B cell (primary cell): Measurements from ENCODE around the gene EPB41L1. TPM values are rescaled to one million over a fixed set of nuclear protein-coding genes. Genes with fewer than 3 reads are reported as not detected.

ENCODE experiments used
- ATAC-seq: fragments of 200-7000 bp; cut with Tn5 transposase; one replicate; pipeline ENCODE4 v1.10.0; 2021; ENCODE audit warnings: low read depth, mild to moderate bottlenecking, moderate number of reproducible peaks, moderate library complexity
- CTCF ChIA-PET: fragments of 350-600 bp; sonication (Branson Sonifier 250); formaldehyde crosslinking; loops from one replicate; lab custom pipeline; 2021; ENCODE audit warnings: antibody characterized with exemption, inconsistent platforms; lab: Charles Lee
- POLR2A ChIA-PET: fragments of 350-600 bp; sonication (Branson Sonifier 250); formaldehyde crosslinking; loops from one replicate; lab custom pipeline; 2021; ENCODE audit warnings: antibody characterized with exemption; lab: Charles Lee
- DNase-seq: peaks from one replicate; pipeline ENCODE4 v3.0.0; 2013
- H2AFZ ChIP-seq: 2 replicates; pipeline ENCODE4 v1.6.1; 2012; ENCODE audit warnings: mild to moderate bottlenecking, low read depth, low read length; ENCODE audit not compliant: insufficient read depth, poor library complexity, severe bottlenecking
- H3K27ac ChIP-seq, 2 donors: 1 replicate in 1 of 2; 2 replicates in 1 of 2; pipeline ENCODE4 v1.5.1; 2012 to 2013; ENCODE audit warnings: low read length in 2 of 2, mild to moderate bottlenecking in 2 of 2, moderate library complexity in 1 of 2
- H3K27me3 ChIP-seq, 4 experiments: fragments of 200-600 bp in 1 of 4; sonication (generic) in 1 of 4; replicated peaks in 1 of 4; 1 replicate in 2 of 4; 2 replicates in 2 of 4; pipeline versions ENCODE4 v1.6.1 to v1.7.0; 2013 to 2016; ENCODE audit warnings: low read length in 3 of 4, mild to moderate bottlenecking in 2 of 4, mixed read lengths in 1 of 4, moderate library complexity in 1 of 4; ENCODE audit not compliant: insufficient read depth in 4 of 4, control insufficient read depth in 3 of 4; ENCODE audit errors: control extremely low read depth in 1 of 4
- H3K36me3 ChIP-seq, 2 experiments: replicated peaks in 1 of 2; 1 replicate in 1 of 2; 2 replicates in 1 of 2; pipeline versions ENCODE4 v1.6.1 to v1.7.1; 2013; ENCODE audit warnings: low read length in 1 of 2; ENCODE audit not compliant: insufficient read depth in 2 of 2, control insufficient read depth in 1 of 2; ENCODE audit errors: control extremely low read depth in 1 of 2, extremely low read depth in 1 of 2
- H3K4me1 ChIP-seq, 2 donors: fragments of 200-600 bp in 1 of 2; sonication (generic) in 1 of 2; 1 replicate in 1 of 2; 2 replicates in 1 of 2; pipeline versions ENCODE4 v1.5.1 to v1.6.1; 2013 to 2017; ENCODE audit warnings: low read length in 2 of 2; ENCODE audit not compliant: control insufficient read depth in 2 of 2, insufficient read depth in 2 of 2
- H3K4me2 ChIP-seq: replicated peaks from 2 replicates; pipeline ENCODE3; 2012; ENCODE audit warnings: mild to moderate bottlenecking, low read depth, low read length; ENCODE audit not compliant: poor library complexity, severe bottlenecking
- H3K4me3 ChIP-seq, 5 experiments: fragments of 200-600 bp in 1 of 5; sonication (generic) in 1 of 5; 1 replicate in 3 of 5; 2 replicates in 2 of 5; pipeline versions ENCODE4 v1.5.1 to v1.7.0; 2011 to 2016; ENCODE audit warnings: low read length in 4 of 5, mild to moderate bottlenecking in 4 of 5, low read depth in 2 of 5, control low read depth in 1 of 5, moderate library complexity in 1 of 5; ENCODE audit not compliant: insufficient read depth in 1 of 5; ENCODE audit errors: control extremely low read depth in 1 of 5, extremely low read depth in 1 of 5
- H3K79me2 ChIP-seq: fragments of 200-600 bp; sonication (generic); one replicate; pipeline ENCODE4 v1.6.0; 2016; ENCODE audit warnings: low read length; ENCODE audit not compliant: control insufficient read depth, insufficient read depth
- H3K9ac ChIP-seq: fragments of 200-600 bp; sonication (generic); 2 replicates; pipeline ENCODE4 v1.6.1; 2017; ENCODE audit warnings: mild to moderate bottlenecking, low read length, moderate library complexity
- H3K9me3 ChIP-seq, 3 donors: one replicate each; pipeline versions ENCODE4 v1.6.1 to v1.7.1; 2013; ENCODE audit warnings: low read length in 2 of 3; ENCODE audit not compliant: control insufficient read depth in 2 of 3, insufficient read depth in 1 of 3; ENCODE audit errors: control extremely low read depth in 1 of 3
- H4K20me1 ChIP-seq: 2 replicates; pipeline ENCODE4 v1.6.0; 2012; ENCODE audit warnings: mild to moderate bottlenecking, low read length; ENCODE audit not compliant: insufficient read depth, control insufficient read depth, poor library complexity, severe bottlenecking
- H3K27ac Mint-ChIP-seq: one replicate; pipeline ENCODE4 v1.8.0; 2021; ENCODE audit warnings: mixed read lengths
- H3K27me3 Mint-ChIP-seq: one replicate; pipeline ENCODE4 v1.8.0; 2021; ENCODE audit warnings: mixed read lengths
- H3K4me1 Mint-ChIP-seq: one replicate; pipeline ENCODE4 v1.8.0; 2021; ENCODE audit warnings: mixed read lengths
- H3K4me3 Mint-ChIP-seq: one replicate; pipeline ENCODE4 v1.8.0; 2021; ENCODE audit warnings: mixed read lengths
- H3K9me3 Mint-ChIP-seq: one replicate; pipeline ENCODE4 v1.8.0; 2022; ENCODE audit warnings: mixed read lengths; ENCODE audit not compliant: insufficient read depth
- EZH2 ChIP-seq: IDR thresholded peaks from 2 replicates; pipeline ENCODE4 v1.6.1; 2012; ENCODE audit warnings: borderline replicate concordance, low read depth, mild to moderate bottlenecking, moderate library complexity, low read length; ENCODE audit not compliant: insufficient read depth, poor library complexity, severe bottlenecking
- whole genome bisulfite sequencing: methylation state at CpG from one replicate; pipeline ENCODE4 v1.1.5; 2013; ENCODE audit warnings: missing lambda C conversion rate; ENCODE audit not compliant: insufficient coverage; 5-methylcytosine and 5-hydroxymethylcytosine counted together
- intact Hi-C: fragments of 100-400 bp; cut with micrococcal nuclease; formaldehyde crosslinking; loops from one replicate; pipeline ENCODE4 v1.10.0; 2022
- polyA plus RNA-seq: library from polyadenylated mRNA; depleted of rRNA; stranded (reverse); fragments of >200 nt; gene quantifications from 2 replicates; pipeline ENCODE4 v1.2.3, GENCODE V29; 2012
- total RNA-seq, 2 donors: library from RNA; stranded (reverse); fragments of 120-200 nt in 1 of 2; gene quantifications; 1 replicate in 1 of 2; 2 replicates in 1 of 2; pipeline versions ENCODE4 v1.2.3 to v1.2.4, GENCODE V29; 2013 to 2022
- TF ChIP-seq, protein P1 (sequence below): fragments of 200-600 bp; IDR thresholded peaks from one replicate; pipeline ENCODE4 v1.8.0; 2022; ENCODE audit warnings: antibody characterized with exemption, mild to moderate bottlenecking

The EPB41L1 gene
- total and polyA plus RNA-seq, 2 donors (not counting 1 experiment from before 2014, with no cell fraction given): 0.12 to 1.3 TPM

DNA sequence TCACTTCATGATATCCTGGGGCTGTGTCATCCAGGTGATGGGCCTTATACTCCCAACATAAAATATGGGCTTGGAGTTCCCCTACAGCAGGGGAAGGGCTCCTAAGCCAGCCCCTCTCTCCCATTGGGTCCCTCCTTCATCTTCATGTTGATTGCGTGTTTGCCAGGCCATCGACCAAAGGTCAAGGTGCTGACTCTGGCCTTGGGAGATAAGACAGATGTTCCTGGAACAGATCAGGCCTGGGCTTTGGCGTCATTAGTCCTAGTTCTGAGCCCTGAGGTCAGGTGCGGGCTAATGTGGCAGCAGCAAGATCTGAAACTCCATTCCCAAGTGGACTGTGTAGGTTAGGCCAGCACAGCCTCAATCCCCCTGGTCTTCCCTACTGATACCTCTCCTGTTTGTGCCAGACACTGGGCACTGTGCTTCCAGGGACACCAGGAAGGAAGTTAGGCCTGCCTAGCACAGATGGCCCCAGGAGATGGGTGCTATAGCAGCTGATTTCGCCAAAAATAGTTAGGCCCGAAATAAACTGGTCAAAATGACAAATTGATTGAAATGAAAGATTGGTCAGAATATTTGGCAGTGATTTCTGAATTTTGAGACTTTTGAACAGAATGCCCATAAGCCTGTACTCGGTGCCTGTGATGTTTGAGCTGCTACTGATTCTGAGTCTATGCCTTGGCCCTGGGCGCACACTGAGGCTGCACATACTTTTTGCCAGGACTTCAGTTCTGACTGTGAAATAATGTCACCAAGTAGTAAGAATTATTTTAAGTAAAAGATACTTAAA, 28.8 kb downstream of the EPB41L1 start:
- H3K79me2 ChIP-seq: no peaks in the 10 kb centered on the region
- intact Hi-C loops: no loop called here
- no peaks in the 10 kb centered on the region for H4K20me1 ChIP-seq
- no peak overlapping the region for H3K9ac ChIP-seq
- H3K36me3 ChIP-seq: no peaks in the 10 kb centered on the region
- no peak overlapping the region for H2AFZ ChIP-seq
- no peaks in the 10 kb centered on the region for H3K27me3 Mint-ChIP-seq
- no peaks in the 10 kb centered on the region for H3K9me3 Mint-ChIP-seq
- H3K27me3 ChIP-seq: peaks cover 0 to 2% (median 0%) of the 10 kb centered on the region in 4 experiments
- no peaks in the 10 kb centered on the region for H3K4me1 ChIP-seq
- H3K4me2 ChIP-seq: no peak overlapping the region
- no peaks in the 10 kb centered on the region for H3K4me1 Mint-ChIP-seq
- H3K27ac Mint-ChIP-seq: no peak overlapping the region
- no peak overlapping the region for H3K27ac ChIP-seq
- TF ChIP-seq, protein P1, sequence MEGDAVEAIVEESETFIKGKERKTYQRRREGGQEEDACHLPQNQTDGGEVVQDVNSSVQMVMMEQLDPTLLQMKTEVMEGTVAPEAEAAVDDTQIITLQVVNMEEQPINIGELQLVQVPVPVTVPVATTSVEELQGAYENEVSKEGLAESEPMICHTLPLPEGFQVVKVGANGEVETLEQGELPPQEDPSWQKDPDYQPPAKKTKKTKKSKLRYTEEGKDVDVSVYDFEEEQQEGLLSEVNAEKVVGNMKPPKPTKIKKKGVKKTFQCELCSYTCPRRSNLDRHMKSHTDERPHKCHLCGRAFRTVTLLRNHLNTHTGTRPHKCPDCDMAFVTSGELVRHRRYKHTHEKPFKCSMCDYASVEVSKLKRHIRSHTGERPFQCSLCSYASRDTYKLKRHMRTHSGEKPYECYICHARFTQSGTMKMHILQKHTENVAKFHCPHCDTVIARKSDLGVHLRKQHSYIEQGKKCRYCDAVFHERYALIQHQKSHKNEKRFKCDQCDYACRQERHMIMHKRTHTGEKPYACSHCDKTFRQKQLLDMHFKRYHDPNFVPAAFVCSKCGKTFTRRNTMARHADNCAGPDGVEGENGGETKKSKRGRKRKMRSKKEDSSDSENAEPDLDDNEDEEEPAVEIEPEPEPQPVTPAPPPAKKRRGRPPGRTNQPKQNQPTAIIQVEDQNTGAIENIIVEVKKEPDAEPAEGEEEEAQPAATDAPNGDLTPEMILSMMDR: no peak
- TF ChIP-seq EZH2: no peak
- ChIA-PET POLR2A (no interaction called here), CTCF (interaction anchor here (1.1 kb wide), 1 partner anchor 188 kb away, joined by 3 read pairs; no protein-coding TSS in a partner anchor)
- H3K4me3 Mint-ChIP-seq: no peak overlapping the region
- no peaks in the 10 kb centered on the region for H3K9me3 ChIP-seq
- DNase-seq (no peak), ATAC-seq (no peak)
- H3K4me3 ChIP-seq: no peak overlapping the region
- 96% methylated on average over 7 of the region's 8 CpGs for WGBS
